ENCODE measurements around the gene NPR2. TPM values are rescaled to one million over a fixed set of nuclear protein-coding genes. Genes with fewer than 3 reads are reported as not detected.
A peak's percentile ranks its signal among the peaks of the same experiment; 100 is the strongest.

The NPR2 gene
- total RNA-seq, 1 experiment from 2014 or later, result 18.8 TPM

DNA sequence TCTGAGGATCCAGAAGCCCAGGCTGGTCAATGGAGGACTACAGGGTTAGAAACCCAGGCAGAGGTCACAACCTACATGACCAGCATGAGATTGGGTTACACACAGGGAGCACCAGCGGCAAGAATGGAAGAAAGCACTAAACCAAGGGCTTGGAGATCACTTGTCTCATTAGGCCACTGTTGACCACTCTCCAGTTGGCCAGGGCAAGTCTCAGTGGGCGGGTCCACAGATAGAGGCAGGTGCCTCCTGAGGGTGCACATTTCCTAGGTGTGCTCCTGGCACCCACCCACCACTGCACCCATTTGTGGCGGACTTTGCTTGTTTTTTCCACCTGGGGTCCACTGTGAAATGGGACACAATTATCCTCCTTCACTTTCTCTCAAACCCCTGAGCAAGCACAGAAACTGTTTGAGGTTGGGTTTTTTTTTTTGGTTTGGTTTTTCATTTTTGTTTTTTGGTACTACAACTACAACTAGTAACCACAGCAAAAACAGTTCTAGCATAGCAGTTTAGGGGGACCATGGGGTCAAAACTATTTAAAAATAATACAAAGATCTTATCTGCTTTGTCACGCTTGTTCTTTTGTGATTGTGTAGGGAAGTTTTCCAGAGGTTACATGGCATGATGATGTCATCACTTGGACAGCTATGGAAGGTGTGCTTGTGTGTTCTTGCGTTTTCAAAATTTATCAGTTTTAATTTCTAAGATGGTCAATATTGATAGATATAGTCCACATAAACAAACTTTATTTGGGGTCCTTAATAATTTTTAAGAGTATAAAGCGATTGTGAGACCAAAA is 6.1 kb downstream of the NPR2 start (continued):
- no peak for TF ChIP-seq FOSL1 (IDR thresholded peaks at IDR 0.05; ENCODE audit: low read depth)
- TF ChIP-seq EZH2phosphoT487 (IDR thresholded peaks at IDR 0.05; ENCODE audit: borderline replicate concordance), result no peak
- TF ChIP-seq, protein P1, sequence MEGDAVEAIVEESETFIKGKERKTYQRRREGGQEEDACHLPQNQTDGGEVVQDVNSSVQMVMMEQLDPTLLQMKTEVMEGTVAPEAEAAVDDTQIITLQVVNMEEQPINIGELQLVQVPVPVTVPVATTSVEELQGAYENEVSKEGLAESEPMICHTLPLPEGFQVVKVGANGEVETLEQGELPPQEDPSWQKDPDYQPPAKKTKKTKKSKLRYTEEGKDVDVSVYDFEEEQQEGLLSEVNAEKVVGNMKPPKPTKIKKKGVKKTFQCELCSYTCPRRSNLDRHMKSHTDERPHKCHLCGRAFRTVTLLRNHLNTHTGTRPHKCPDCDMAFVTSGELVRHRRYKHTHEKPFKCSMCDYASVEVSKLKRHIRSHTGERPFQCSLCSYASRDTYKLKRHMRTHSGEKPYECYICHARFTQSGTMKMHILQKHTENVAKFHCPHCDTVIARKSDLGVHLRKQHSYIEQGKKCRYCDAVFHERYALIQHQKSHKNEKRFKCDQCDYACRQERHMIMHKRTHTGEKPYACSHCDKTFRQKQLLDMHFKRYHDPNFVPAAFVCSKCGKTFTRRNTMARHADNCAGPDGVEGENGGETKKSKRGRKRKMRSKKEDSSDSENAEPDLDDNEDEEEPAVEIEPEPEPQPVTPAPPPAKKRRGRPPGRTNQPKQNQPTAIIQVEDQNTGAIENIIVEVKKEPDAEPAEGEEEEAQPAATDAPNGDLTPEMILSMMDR (IDR thresholded peaks at IDR 0.05 in 2 of 3, conservative IDR thresholded peaks at IDR 0.05 in 1 of 3; ENCODE audit: borderline replicate concordance in 1 of 3, insufficient read depth in 1 of 3, low read depth in 2 of 3, low read length in 2 of 3), result no peak
- no peak for TF ChIP-seq TCF7L2 (IDR thresholded peaks at IDR 0.05; ENCODE audit: borderline replicate concordance, extremely low read depth, insufficient read depth, insufficient read length)
- no peak for TF ChIP-seq CBX3 (IDR thresholded peaks at IDR 0.05; ENCODE audit: low read depth)

DNA sequence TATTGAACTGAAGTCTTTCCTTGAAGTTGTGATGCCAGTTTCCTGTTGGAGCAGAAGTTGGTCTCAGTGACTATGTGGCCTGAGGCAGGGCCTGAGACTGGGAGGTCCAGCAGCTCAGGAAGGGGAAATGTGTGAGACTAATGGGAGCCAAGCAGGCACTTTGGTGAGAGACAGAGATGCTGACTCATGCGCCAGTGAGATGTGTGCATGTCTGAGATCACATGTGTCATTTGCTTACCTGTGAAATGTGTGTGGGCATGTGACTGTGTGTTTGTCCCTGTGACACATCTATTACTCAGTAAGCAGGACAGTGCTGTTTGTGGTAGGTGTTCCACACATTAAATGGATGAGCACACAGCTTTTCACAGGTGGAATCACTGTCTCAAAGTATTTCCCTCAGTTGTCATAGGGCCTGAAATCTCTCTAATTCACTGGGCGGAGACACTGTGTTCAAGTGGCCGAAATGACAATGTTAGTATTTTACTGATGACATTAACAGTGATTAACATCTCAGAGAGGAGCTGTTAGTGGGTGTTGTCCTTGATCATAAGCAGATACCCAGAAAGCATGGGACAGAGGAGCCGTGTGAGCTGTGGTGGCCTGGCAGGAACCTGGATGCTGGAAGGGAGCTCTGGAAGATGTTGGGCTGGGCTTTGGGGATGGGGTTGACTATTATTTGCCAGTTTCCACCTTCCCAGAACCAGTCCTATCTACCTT is 7.4 kb downstream of the NPR2 start:
- intact Hi-C loops (cut with micrococcal nuclease), result no loop called here
- Histone ChIP-seq H4K20me1 (ENCODE audit: insufficient read depth) (no peaks in the 10 kb centered on the region), H3K9ac (ENCODE audit: low read length) (no peak overlapping the region), H2AFZ (ENCODE audit: low read depth, low read length, poor library complexity, severe bottlenecking) (no peak overlapping the region), H3K4me1 (ENCODE audit: control insufficient read depth in 1 of 2, insufficient read depth in 2 of 2, low read length in 2 of 2) (peaks cover 0 to 27% of the 10 kb centered on the region in 2 experiments; a peak in 2 of 4 replicates), H3K27ac (ENCODE audit: low read depth, low read length) (no peak overlapping the region), H3K9me3 (ENCODE audit: control insufficient read depth in 1 of 2, insufficient read depth in 1 of 2, low read depth in 1 of 2, low read length in 2 of 2) (no peaks in the 10 kb centered on the region), H3K27me3 (ENCODE audit: insufficient read depth, low read length) (no peaks in the 10 kb centered on the region), H3K36me3 (ENCODE audit: control insufficient read depth in 1 of 2, insufficient read depth in 2 of 2, low read length in 2 of 2) (0 out of 4 replicates have a peak, but pooled peaks cover 0 to 7% of the 10 kb centered on the region in 2 experiments), H3K4me2 (ENCODE audit: low read length) (peak overlapping the region; percentile 6; the same call in 1 of the 2 replicates), H3K9me2 (ENCODE audit: insufficient read depth) (no peaks in the 10 kb centered on the region), H3K79me2 (ENCODE audit: insufficient read depth, low read length) (no peaks in the 10 kb centered on the region), H3K4me3 (replicated peaks in 1 of 2; ENCODE audit: low read depth in 1 of 2, low read length in 2 of 2) (no peak overlapping the region)
- POLR2A ChIA-PET, result interaction anchor here (1.0 kb wide), 1 partner anchor 10 kb away, joined by 4 read pairs; no protein-coding TSS in a partner anchor
- DNase-seq (ENCODE audit: low read depth, low spot score) (no peak), ATAC-seq (peak; percentile 38; the same call in 1 of the 2 replicates)
- TF ChIP-seq FOSL1 (IDR thresholded peaks at IDR 0.05; ENCODE audit: low read depth) (0 out of 2 replicates have a peak, but pooled peaks have one; percentile 3), EGR1 (IDR thresholded peaks at IDR 0.05; ENCODE audit: low read depth) (no peak), ZNF274 (IDR thresholded peaks at IDR 0.05; ENCODE audit: low read depth, low read length) (no peak), CEBPB (IDR thresholded peaks at IDR 0.05; ENCODE audit: low read depth) (no peak), TCF7L2 (IDR thresholded peaks at IDR 0.05; ENCODE audit: borderline replicate concordance, extremely low read depth, insufficient read depth, insufficient read length) (no peak)
- RAD21 ChIA-PET (ENCODE audit: low non-redundant PET in 1 of 2, low total read pairs in 2 of 2, uncharacterized antibody in 2 of 2, unreplicated experiment in 2 of 2), result no interaction called here
- CTCF ChIA-PET, result interaction anchor here (1.0 to 1.8 kb wide), 3 partner anchors 9 to 83 kb away, joined by 3 to 8 read pairs (median 7); no protein-coding TSS in a partner anchor
- BruUV-seq (replicated peaks), result no TSS peak
